ENCODE data around the gene FGD4. TPM values are rescaled to one million over a fixed set of nuclear protein-coding genes. Genes with fewer than 3 reads are reported as not detected.

Gene FGD4
- total RNA-seq, 1 donor from 2014 or later = 65.5 TPM

- H3K27ac ChIP-seq = no peak overlapping the region
- ATAC-seq (no peak), DNase-seq (no peak)
- H3K4me3 ChIP-seq = no peak overlapping the region
- TF ChIP-seq CTCF (IDR thresholded peaks at IDR 0.05) = no peak
- H3K9me3 ChIP-seq = no peaks in the 10 kb centered on the region
- no peaks in the 10 kb centered on the region for H3K36me3 ChIP-seq
- intact Hi-C loops (cut with DNase I) = no loop called here
- no peaks in the 10 kb centered on the region for H3K27me3 ChIP-seq
- peaks cover 21% of the 10 kb centered on the region for H3K4me1 ChIP-seq
These were observed 21.0 kb downstream of the FGD4 start for GRCh38 chr12:32420356-32420755.

- ATAC-seq = no peak
- no peaks in the 10 kb centered on the region for H3K36me3 ChIP-seq
- no peak for DNase-seq
- peaks cover 21% of the 10 kb centered on the region for H3K4me1 ChIP-seq
- no peak overlapping the region for H3K27ac ChIP-seq
- H3K9me3 ChIP-seq = no peaks in the 10 kb centered on the region
- no peaks in the 10 kb centered on the region for H3K27me3 ChIP-seq
- intact Hi-C loops (cut with DNase I) = no loop called here
- no peak for TF ChIP-seq CTCF (IDR thresholded peaks at IDR 0.05)
- no peak overlapping the region for H3K4me3 ChIP-seq
These were observed 24.2 kb downstream of the FGD4 start for GRCh38 chr12:32423559-32423958.

- Histone ChIP-seq H3K27ac (no peak overlapping the region), H3K27me3 (no peaks in the 10 kb centered on the region), H3K9me3 (no peaks in the 10 kb centered on the region), H3K36me3 (no peaks in the 10 kb centered on the region), H3K4me1 (no peaks in the 10 kb centered on the region), H3K4me3 (no peak overlapping the region)
- intact Hi-C loops (cut with DNase I) = no loop called here
- no peak for TF ChIP-seq CTCF (IDR thresholded peaks at IDR 0.05)
- DNase-seq (no peak), ATAC-seq (no peak)
These were observed 31.7 kb downstream of the FGD4 start for GRCh38 chr12:32431025-32431424.

- Histone ChIP-seq H3K27ac (no peak overlapping the region), H3K4me1 (peaks cover 9% of the 10 kb centered on the region), H3K27me3 (no peaks in the 10 kb centered on the region), H3K4me3 (no peak overlapping the region), H3K9me3 (no peaks in the 10 kb centered on the region), H3K36me3 (no peaks in the 10 kb centered on the region)
- ATAC-seq = peak; percentile 49
- TF ChIP-seq CTCF (IDR thresholded peaks at IDR 0.05) = no peak
- intact Hi-C loops (cut with DNase I) = no loop called here
- DNase-seq = no peak
These were observed 36.8 kb downstream of the FGD4 start for GRCh38 chr12:32435921-32436705.

- Histone ChIP-seq H3K9me3 (no peaks in the 10 kb centered on the region), H3K27ac (no peak overlapping the region), H3K27me3 (no peaks in the 10 kb centered on the region), H3K4me3 (no peak overlapping the region), H3K36me3 (no peaks in the 10 kb centered on the region), H3K4me1 (peaks cover 9% of the 10 kb centered on the region)
- intact Hi-C loops (cut with DNase I) = no loop called here
- no peak for TF ChIP-seq CTCF (IDR thresholded peaks at IDR 0.05)
- no peak for DNase-seq
- ATAC-seq = peak; percentile 76
These were observed 37.7 kb downstream of the FGD4 start for GRCh38 chr12:32437095-32437515.

Measured in upper lobe of right lung (tissue), 1 donor.